Astrocyte (in vitro differentiated cells and primary cell): Measurements from ENCODE around the gene ECI1. TPM values are rescaled to one million over a fixed set of nuclear protein-coding genes. Genes with fewer than 3 reads are reported as not detected.

ENCODE experiments used
- DNase-seq: peaks from one replicate; pipeline ENCODE4 v3.0.0-alpha.2; 2010; ENCODE audit warnings: low read depth
- FAIRE-seq: peaks from 2 replicates; lab custom pipeline; 2011; peaks lifted over from hg19 to GRCh38; lab: Jason Lieb, UNC
- H2AFZ ChIP-seq: 2 replicates; pipeline ENCODE4 v1.6.0; 2012; ENCODE audit warnings: low read depth, low read length, inconsistent platforms
- H3K27ac ChIP-seq: 2 replicates; pipeline ENCODE4 v1.5.1; 2011; ENCODE audit warnings: low read depth, low read length, inconsistent platforms
- H3K27me3 ChIP-seq: 2 replicates; pipeline ENCODE4 v1.6.0; 2011; ENCODE audit warnings: low read length, inconsistent platforms; ENCODE audit not compliant: insufficient read depth
- H3K36me3 ChIP-seq: 2 replicates; pipeline ENCODE4 v1.5.1; 2011; ENCODE audit warnings: low read length, inconsistent platforms; ENCODE audit not compliant: insufficient read depth
- H3K4me1 ChIP-seq: 2 replicates; pipeline ENCODE4 v1.5.1; 2011; ENCODE audit warnings: low read length, inconsistent platforms; ENCODE audit not compliant: insufficient read depth
- H3K4me2 ChIP-seq: 2 replicates; pipeline ENCODE4 v1.6.0; 2012; ENCODE audit warnings: low read length, inconsistent platforms
- H3K4me3 ChIP-seq: 2 replicates; pipeline ENCODE4 v1.5.1; 2011; ENCODE audit warnings: low read depth, mild to moderate bottlenecking, low read length, inconsistent platforms; ENCODE audit not compliant: insufficient read depth
- H3K79me2 ChIP-seq: 2 replicates; pipeline ENCODE4 v1.6.0; 2012; ENCODE audit warnings: mild to moderate bottlenecking, low read length, inconsistent platforms; ENCODE audit not compliant: insufficient read depth
- H3K9ac ChIP-seq: 2 replicates; pipeline ENCODE4 v1.6.0; 2012; ENCODE audit warnings: mild to moderate bottlenecking, low read length, inconsistent platforms
- H3K9me3 ChIP-seq: 2 replicates; pipeline ENCODE4 v1.5.1; 2012; ENCODE audit warnings: low read depth, mild to moderate bottlenecking, low read length, inconsistent platforms; ENCODE audit not compliant: insufficient read depth
- H4K20me1 ChIP-seq: 2 replicates; pipeline ENCODE4 v1.6.0; 2012; ENCODE audit warnings: low read length, inconsistent platforms; ENCODE audit not compliant: insufficient read depth
- H3K27ac Mint-ChIP-seq: one replicate; pipeline ENCODE4 v1.8.0; 2021; ENCODE audit warnings: mild to moderate bottlenecking, mixed read lengths; ENCODE audit not compliant: unreplicated experiment
- H3K27me3 Mint-ChIP-seq: one replicate; pipeline ENCODE4 v1.8.0; 2021; ENCODE audit warnings: low read depth, mixed read lengths; ENCODE audit not compliant: unreplicated experiment
- H3K36me3 Mint-ChIP-seq: one replicate; pipeline ENCODE4 v1.8.0; 2021; ENCODE audit warnings: low read depth, mixed read lengths; ENCODE audit not compliant: unreplicated experiment
- H3K4me1 Mint-ChIP-seq: one replicate; pipeline ENCODE4 v1.8.0; 2021; ENCODE audit warnings: low read depth, mixed read lengths; ENCODE audit not compliant: unreplicated experiment
- H3K4me3 Mint-ChIP-seq: one replicate; pipeline ENCODE4 v1.8.0; 2021; ENCODE audit warnings: mild to moderate bottlenecking, moderate library complexity, mixed read lengths; ENCODE audit not compliant: unreplicated experiment
- H3K9me3 Mint-ChIP-seq: one replicate; pipeline ENCODE4 v1.8.0; 2021; ENCODE audit warnings: mild to moderate bottlenecking, mixed read lengths; ENCODE audit not compliant: unreplicated experiment
- EZH2 ChIP-seq: IDR thresholded peaks from 2 replicates; pipeline ENCODE4 v1.6.1; 2012; ENCODE audit warnings: mild to moderate bottlenecking, low read length, inconsistent platforms; ENCODE audit not compliant: insufficient read depth
- total RNA-seq: library from RNA; stranded (reverse); gene quantifications from 2 replicates; pipeline ENCODE4 v1.2.1, GENCODE V29; 2021
- TF ChIP-seq, protein P1 (sequence below): IDR thresholded peaks from 2 replicates; pipeline ENCODE4 v1.5.1; 2011; ENCODE audit warnings: low read depth, mild to moderate bottlenecking, inconsistent platforms, low read length, moderate library complexity; ENCODE audit not compliant: insufficient read depth

ECI1 gene
- total RNA-seq, 1 donor from 2014 or later, result 53.4 TPM

GRCh38 chr16:2210009-2210332, 41.4 kb downstream of the ECI1 start:
- Histone ChIP-seq H3K27ac (no peak overlapping the region), H2AFZ (no peak overlapping the region), H3K4me2 (no peak overlapping the region), H4K20me1 (peaks cover 30% of the 10 kb centered on the region), H3K4me1 (peaks cover 24% of the 10 kb centered on the region), H3K4me3 (no peak overlapping the region), H3K79me2 (peaks cover 48% of the 10 kb centered on the region), H3K36me3 (no peaks in the 10 kb centered on the region), H3K9me3 (no peaks in the 10 kb centered on the region), H3K9ac (no peak overlapping the region), H3K27me3 (no peaks in the 10 kb centered on the region)
- Mint-ChIP-seq H3K27me3 (no peaks in the 10 kb centered on the region), H3K4me1 (peaks cover 17% of the 10 kb centered on the region), H3K27ac (no peak overlapping the region), H3K36me3 (peaks cover 4% of the 10 kb centered on the region), H3K4me3 (no peak overlapping the region), H3K9me3 (no peaks in the 10 kb centered on the region)
- DNase-seq (no peak), FAIRE-seq (no peak)
- no peak for TF ChIP-seq EZH2
- TF ChIP-seq, protein P1, sequence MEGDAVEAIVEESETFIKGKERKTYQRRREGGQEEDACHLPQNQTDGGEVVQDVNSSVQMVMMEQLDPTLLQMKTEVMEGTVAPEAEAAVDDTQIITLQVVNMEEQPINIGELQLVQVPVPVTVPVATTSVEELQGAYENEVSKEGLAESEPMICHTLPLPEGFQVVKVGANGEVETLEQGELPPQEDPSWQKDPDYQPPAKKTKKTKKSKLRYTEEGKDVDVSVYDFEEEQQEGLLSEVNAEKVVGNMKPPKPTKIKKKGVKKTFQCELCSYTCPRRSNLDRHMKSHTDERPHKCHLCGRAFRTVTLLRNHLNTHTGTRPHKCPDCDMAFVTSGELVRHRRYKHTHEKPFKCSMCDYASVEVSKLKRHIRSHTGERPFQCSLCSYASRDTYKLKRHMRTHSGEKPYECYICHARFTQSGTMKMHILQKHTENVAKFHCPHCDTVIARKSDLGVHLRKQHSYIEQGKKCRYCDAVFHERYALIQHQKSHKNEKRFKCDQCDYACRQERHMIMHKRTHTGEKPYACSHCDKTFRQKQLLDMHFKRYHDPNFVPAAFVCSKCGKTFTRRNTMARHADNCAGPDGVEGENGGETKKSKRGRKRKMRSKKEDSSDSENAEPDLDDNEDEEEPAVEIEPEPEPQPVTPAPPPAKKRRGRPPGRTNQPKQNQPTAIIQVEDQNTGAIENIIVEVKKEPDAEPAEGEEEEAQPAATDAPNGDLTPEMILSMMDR, result no peak

GRCh38 chr16:2209258-2210008, 42.0 kb downstream of the ECI1 start:
- no peak for DNase-seq
- Histone ChIP-seq H3K9ac (no peak overlapping the region), H3K9me3 (no peaks in the 10 kb centered on the region), H3K27me3 (no peaks in the 10 kb centered on the region), H3K79me2 (peaks cover 47% of the 10 kb centered on the region), H3K36me3 (no peaks in the 10 kb centered on the region), H2AFZ (no peak overlapping the region), H3K4me1 (peaks cover 27% of the 10 kb centered on the region), H3K4me3 (no peak overlapping the region), H4K20me1 (peaks cover 30% of the 10 kb centered on the region), H3K4me2 (no peak overlapping the region), H3K27ac (no peak overlapping the region)
- FAIRE-seq, result no peak
- H3K27me3 Mint-ChIP-seq, result no peaks in the 10 kb centered on the region
- no peak overlapping the region for H3K27ac Mint-ChIP-seq
- TF ChIP-seq, protein P1, result no peak
- no peak for TF ChIP-seq EZH2
- peaks cover 17% of the 10 kb centered on the region for H3K4me1 Mint-ChIP-seq
- H3K9me3 Mint-ChIP-seq, result no peaks in the 10 kb centered on the region
- H3K36me3 Mint-ChIP-seq, result peaks cover 4% of the 10 kb centered on the region
- H3K4me3 Mint-ChIP-seq, result no peak overlapping the region

DNA sequence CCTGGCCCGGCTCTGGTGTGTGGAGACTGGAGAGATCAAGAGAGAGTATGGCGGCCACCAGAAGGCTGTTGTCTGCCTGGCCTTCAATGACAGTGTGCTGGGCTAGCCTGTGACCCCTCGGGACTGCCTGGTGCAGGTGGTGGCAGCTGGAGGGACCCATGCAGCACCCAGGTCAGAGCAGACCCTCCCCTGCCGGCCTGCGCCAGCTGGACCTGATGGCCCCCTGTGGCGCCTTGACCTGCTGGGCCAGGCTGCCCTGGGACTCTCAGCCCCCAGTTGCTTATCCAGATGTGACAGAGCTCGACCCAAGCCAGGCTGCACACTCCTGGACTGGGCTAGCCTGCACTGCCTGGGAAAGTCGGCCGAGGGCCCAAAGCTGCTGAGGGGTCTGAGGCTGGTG, 42.6 kb downstream of the ECI1 start:
- no peak for DNase-seq

More for the DNA sequence above, 42.6 kb downstream of the ECI1 start:
- Histone ChIP-seq H3K9ac (no peak overlapping the region), H3K36me3 (no peaks in the 10 kb centered on the region), H3K4me3 (no peak overlapping the region), H2AFZ (no peak overlapping the region), H3K79me2 (peaks cover 40% of the 10 kb centered on the region), H4K20me1 (peaks cover 30% of the 10 kb centered on the region), H3K4me2 (no peak overlapping the region), H3K27me3 (no peaks in the 10 kb centered on the region), H3K27ac (no peak overlapping the region), H3K9me3 (no peaks in the 10 kb centered on the region), H3K4me1 (peaks cover 27% of the 10 kb centered on the region)
- Mint-ChIP-seq H3K9me3 (no peaks in the 10 kb centered on the region), H3K4me1 (peaks cover 17% of the 10 kb centered on the region), H3K27ac (no peak overlapping the region), H3K36me3 (peaks cover 4% of the 10 kb centered on the region), H3K27me3 (no peaks in the 10 kb centered on the region), H3K4me3 (no peak overlapping the region)
- FAIRE-seq, result no peak
- TF ChIP-seq, protein P1, result no peak
- no peak for TF ChIP-seq EZH2
